DOHH2 (cell line): Measurements from ENCODE around the gene FNDC3B.

ENCODE experiments used
- EZH2phosphoT487 ChIP-seq: fragments of 200-600 bp; sonication (generic); IDR thresholded peaks from 2 replicates; pipeline ENCODE4 v1.6.1; 2017; ENCODE audit warnings: borderline replicate concordance, mild to moderate bottlenecking, antibody characterized with exemption, low read length, moderate library complexity, mixed read lengths
- TF ChIP-seq, protein P1 (sequence below): fragments of 200-600 bp; sonication (generic); IDR thresholded peaks from one replicate; pipeline ENCODE4 v1.5.1; 2014; ENCODE audit warnings: antibody characterized with exemption, mild to moderate bottlenecking, low read depth, low read length; ENCODE audit not compliant: poor library complexity, severe bottlenecking

GRCh38 chr3:172171396-172172075, 132.2 kb downstream of the FNDC3B start:
- TF ChIP-seq, protein P1, sequence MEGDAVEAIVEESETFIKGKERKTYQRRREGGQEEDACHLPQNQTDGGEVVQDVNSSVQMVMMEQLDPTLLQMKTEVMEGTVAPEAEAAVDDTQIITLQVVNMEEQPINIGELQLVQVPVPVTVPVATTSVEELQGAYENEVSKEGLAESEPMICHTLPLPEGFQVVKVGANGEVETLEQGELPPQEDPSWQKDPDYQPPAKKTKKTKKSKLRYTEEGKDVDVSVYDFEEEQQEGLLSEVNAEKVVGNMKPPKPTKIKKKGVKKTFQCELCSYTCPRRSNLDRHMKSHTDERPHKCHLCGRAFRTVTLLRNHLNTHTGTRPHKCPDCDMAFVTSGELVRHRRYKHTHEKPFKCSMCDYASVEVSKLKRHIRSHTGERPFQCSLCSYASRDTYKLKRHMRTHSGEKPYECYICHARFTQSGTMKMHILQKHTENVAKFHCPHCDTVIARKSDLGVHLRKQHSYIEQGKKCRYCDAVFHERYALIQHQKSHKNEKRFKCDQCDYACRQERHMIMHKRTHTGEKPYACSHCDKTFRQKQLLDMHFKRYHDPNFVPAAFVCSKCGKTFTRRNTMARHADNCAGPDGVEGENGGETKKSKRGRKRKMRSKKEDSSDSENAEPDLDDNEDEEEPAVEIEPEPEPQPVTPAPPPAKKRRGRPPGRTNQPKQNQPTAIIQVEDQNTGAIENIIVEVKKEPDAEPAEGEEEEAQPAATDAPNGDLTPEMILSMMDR = no peak
- TF ChIP-seq EZH2phosphoT487 = no peak
